GM12878 (cell line): Measurements from ENCODE around the gene RCHY1. TPM values are rescaled to one million over a fixed set of nuclear protein-coding genes. Genes with fewer than 3 reads are reported as not detected.

Experiments
- ATAC-seq: fragments of 200-7000 bp; cut with Tn5 transposase; 3 replicates; pipeline ENCODE4 v1.9.1; 2020; ENCODE audit warnings: mild to moderate bottlenecking, moderate library complexity
- BruUV-seq: library from RNA; stranded (reverse); fragments of 400-500 nt; replicated peaks from 2 replicates; lab custom pipeline; 2021; lab: Mats Ljungman, UMichigan
- CTCF ChIA-PET: fragments of 300-600 bp; sonication (Branson Sonifier 250); formaldehyde crosslinking; extraction: SDS; loops from one replicate; lab custom pipeline; 2021; ENCODE audit warnings: inconsistent platforms; lab: Yijun Ruan, JAX
- POLR2A ChIA-PET: fragments of 350-600 bp; formaldehyde crosslinking; extraction: SDS; loops from one replicate; lab custom pipeline; 2021; ENCODE audit warnings: inconsistent platforms; lab: Charles Lee
- RAD21 ChIA-PET: fragments of 300-600 bp; sonication (Branson Sonifier 250); formaldehyde crosslinking; loops from one replicate; lab custom pipeline; 2023; ENCODE audit warnings: antibody characterized with exemption; ENCODE audit not compliant: unreplicated experiment; lab: Charles Lee
- SMC1A ChIA-PET: fragments of 300-600 bp; sonication (Branson Sonifier 250); formaldehyde crosslinking; loops from one replicate; lab custom pipeline; 2023; ENCODE audit not compliant: unreplicated experiment, uncharacterized antibody; lab: Charles Lee
- DNase-seq: peaks from one replicate; pipeline ENCODE4 v3.0.0-alpha.2; 2011; ENCODE audit warnings: low read depth, low spot score
- FAIRE-seq: peaks from 3 replicates; lab custom pipeline; 2011; peaks lifted over from hg19 to GRCh38; lab: Jason Lieb, UNC
- H2AFZ ChIP-seq: 2 replicates; pipeline ENCODE4 v1.6.0; 2011; ENCODE audit warnings: low read depth, low read length, control low read depth; ENCODE audit not compliant: control insufficient read depth
- H3K27ac ChIP-seq: 2 replicates; pipeline ENCODE4 v1.5.1; 2011; ENCODE audit warnings: control low read depth; ENCODE audit not compliant: control insufficient read depth, insufficient read depth
- H3K27me3 ChIP-seq, 2 experiments: replicated peaks in 1 of 2; 2 replicates each; pipeline versions ENCODE4 v1.6.0 to v1.6.1; 2011; ENCODE audit warnings: low read length in 1 of 2; ENCODE audit not compliant: control insufficient read depth in 2 of 2, insufficient read depth in 2 of 2
- H3K36me3 ChIP-seq, 2 experiments: 2 replicates each; pipeline ENCODE4 v1.5.1; 2011; ENCODE audit warnings: low read length in 1 of 2; ENCODE audit not compliant: control insufficient read depth in 2 of 2, insufficient read depth in 2 of 2
- H3K4me1 ChIP-seq: 2 replicates; pipeline ENCODE4 v1.6.1; 2011; ENCODE audit warnings: mild to moderate bottlenecking, low read length, moderate library complexity, mixed read lengths; ENCODE audit not compliant: control insufficient read depth, insufficient read depth
- H3K4me2 ChIP-seq: 2 replicates; pipeline ENCODE4 v1.6.0; 2011; ENCODE audit warnings: control low read depth; ENCODE audit not compliant: control insufficient read depth, insufficient read depth
- H3K4me3 ChIP-seq: fragments of 200-600 bp; sonication (generic); 2 replicates; pipeline ENCODE4 v1.5.1; 2016
- H3K79me2 ChIP-seq: 2 replicates; pipeline ENCODE4 v1.6.0; 2011; ENCODE audit warnings: low read length; ENCODE audit not compliant: control insufficient read depth, insufficient read depth
- H3K9ac ChIP-seq: 2 replicates; pipeline ENCODE4 v1.8.0; 2011; ENCODE audit warnings: low read length, control low read depth, mixed read lengths; ENCODE audit not compliant: control insufficient read depth, insufficient read depth
- H3K9me3 ChIP-seq: replicated peaks from 3 replicates; pipeline ENCODE4 v1.5.1; 2011; ENCODE audit warnings: mild to moderate bottlenecking, low read length; ENCODE audit not compliant: control insufficient read depth, insufficient read depth
- H4K20me1 ChIP-seq: 2 replicates; pipeline ENCODE4 v1.6.0; 2011; ENCODE audit not compliant: control insufficient read depth, insufficient read depth
- ATF7 ChIP-seq: fragments of 450-650 bp; IDR thresholded peaks from 2 replicates; pipeline ENCODE4 v1.6.1; 2016; ENCODE audit warnings: low read depth, mild to moderate bottlenecking
- EED ChIP-seq: sonication (generic); IDR thresholded peaks from 2 replicates; pipeline ENCODE4 v1.6.1; 2016; ENCODE audit warnings: antibody characterized with exemption, low read depth
- NFIC ChIP-seq: IDR thresholded peaks from 2 replicates; pipeline ENCODE4 v1.6.1; 2012; ENCODE audit warnings: low read depth, mild to moderate bottlenecking, inconsistent platforms, low read length, moderate library complexity
- NRF1 ChIP-seq: conservative IDR thresholded peaks from 2 replicates; pipeline ENCODE4 v1.6.1; 2011; ENCODE audit warnings: mild to moderate bottlenecking, low read depth, low read length, improper control_type of control experiment
- POLR2AphosphoS5 ChIP-seq: IDR thresholded peaks from 2 replicates; pipeline ENCODE4 v1.6.1; 2011; ENCODE audit warnings: mild to moderate bottlenecking, low read length, inconsistent platforms
- RCOR1 ChIP-seq: conservative IDR thresholded peaks from 2 replicates; pipeline ENCODE4 v1.6.1; 2012; ENCODE audit warnings: low read depth, low read length, improper control_type of control experiment
- SIX5 ChIP-seq: IDR thresholded peaks from 2 replicates; pipeline ENCODE4 v1.6.1; 2011; ENCODE audit warnings: mild to moderate bottlenecking, low read depth, low read length, moderate library complexity; ENCODE audit not compliant: severe bottlenecking
- SPI1 ChIP-seq: IDR thresholded peaks from 2 replicates; pipeline ENCODE4 v1.6.1; 2011; ENCODE audit warnings: low read depth, mild to moderate bottlenecking, low read length, moderate library complexity, borderline replicate concordance; ENCODE audit not compliant: insufficient read depth
- SREBF2 ChIP-seq: IDR thresholded peaks from 2 replicates; pipeline ENCODE4 v1.6.1; 2012; ENCODE audit warnings: mild to moderate bottlenecking, low read length
- TCF7 ChIP-seq: IDR thresholded peaks from 2 replicates; pipeline ENCODE4 v1.6.1; 2014; ENCODE audit warnings: antibody characterized with exemption, borderline replicate concordance
- ZNF24 ChIP-seq: fragments of 450-650 bp; IDR thresholded peaks from 2 replicates; pipeline ENCODE4 v1.6.1; 2017; ENCODE audit warnings: antibody characterized with exemption, mild to moderate bottlenecking
- ZZZ3 ChIP-seq: IDR thresholded peaks from 2 replicates; pipeline ENCODE4 v1.6.1; 2011; ENCODE audit warnings: low read depth; ENCODE audit not compliant: control insufficient read depth, insufficient read length
- WGBS: methylation state at CpG from one replicate; pipeline ENCODE4 v1.1.6; 2016; ENCODE audit warnings: low lambda C conversion rate; ENCODE audit not compliant: insufficient replicate concordance, insufficient coverage; ENCODE audit errors: missing lambda C conversion rate; 5-methylcytosine and 5-hydroxymethylcytosine counted together
- in situ Hi-C: fragments of 300-500 bp; cut with MboI; formaldehyde crosslinking; loops from 9 replicates; pipeline ENCODE4 v1.14.3; 2018; ENCODE audit warnings: mixed read lengths
- intact Hi-C: fragments of 100-400 bp; cut with micrococcal nuclease; formaldehyde crosslinking; loops from one replicate; pipeline ENCODE4 v1.14.2; 2022; ENCODE audit not compliant: unreplicated experiment
- polyA plus RNA-seq, 11 experiments: library from polyadenylated mRNA; depleted of rRNA in 4 of 11; unstranded in 6 of 11; stranded (reverse) in 5 of 11; fragments of >200 nt; fragmentation: Nextera tagmentation in 4 of 11; fragmentation: Illumina TruSeq in 1 of 11; extraction: Ambion mirVana in 4 of 11; extraction: Trizol in 1 of 11; gene quantifications; 1 replicate in 1 of 11; 2 replicates in 10 of 11; pipeline versions ENCODE4 v1.2.1 to v1.2.3, GENCODE V29; 2011 to 2016; ENCODE audit warnings: inconsistent platforms in 2 of 11, missing spikeins in 2 of 11, low read depth in 1 of 11
- total RNA-seq, 4 experiments: library from RNA; depleted of rRNA in 3 of 4; stranded (reverse); fragments of >200 nt in 3 of 4; fragmentation: Illumina TruSeq in 1 of 4; extraction: Trizol in 1 of 4; gene quantifications; 2 replicates each; pipeline versions ENCODE4 v1.2.1 to v1.2.3, GENCODE V29; 2013 to 2021
- TF ChIP-seq, protein P1 (sequence below): IDR thresholded peaks from 2 replicates; pipeline ENCODE4 v1.6.1; 2011; ENCODE audit warnings: borderline replicate concordance, low read depth, mild to moderate bottlenecking, moderate library complexity, low read length; ENCODE audit not compliant: insufficient read depth, poor library complexity, severe bottlenecking
- TF ChIP-seq, protein P2 (sequence below): IDR thresholded peaks from 2 replicates; pipeline ENCODE4 v1.6.1; 2011; ENCODE audit warnings: low read depth, mild to moderate bottlenecking, low read length, moderate library complexity, borderline replicate concordance; ENCODE audit errors: extremely low read depth

The RCHY1 gene
- total and polyA plus RNA-seq, 10 of the 15 experiments (the other 5 are each of a cell fraction or from before 2014, with no cell fraction given), result 12.0 to 50.6 (median 26.4) TPM

DNA sequence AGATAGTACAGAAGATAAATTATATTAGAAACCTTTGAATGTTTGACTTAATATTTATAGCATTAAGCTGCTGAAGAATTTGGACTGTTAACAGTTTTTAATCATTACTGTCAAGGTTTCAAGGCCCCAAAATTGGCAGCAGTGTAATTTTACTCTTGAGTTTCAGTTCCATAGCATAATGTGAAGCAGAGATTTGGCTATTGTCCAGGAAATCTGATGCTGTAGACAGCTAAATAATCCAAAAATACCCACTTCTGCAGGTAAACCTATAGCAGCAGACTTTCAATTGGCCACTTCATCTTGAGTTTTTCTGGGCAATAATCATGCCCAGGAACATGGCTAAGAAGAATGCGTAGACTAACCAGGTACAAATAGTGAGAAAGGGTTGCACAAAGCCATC is 85.0 kb downstream of the RCHY1 start:
- 82% methylated on average over 1 of the region's 1 CpG for WGBS
- ChIA-PET POLR2A (no interaction called here), SMC1A (interaction anchor here (0.6 kb wide), 1 partner anchor 595 kb away, joined by 3 read pairs; no protein-coding TSS in a partner anchor), CTCF (no interaction called here), RAD21 (no interaction called here)
- FAIRE-seq (no peak), ATAC-seq (no peak), DNase-seq (no peak)
- Histone ChIP-seq H3K4me1 (no peaks in the 10 kb centered on the region; the same call in 1 of the 2 replicates), H2AFZ (no peak overlapping the region), H3K4me3 (no peak overlapping the region), H3K4me2 (no peak overlapping the region), H4K20me1 (no peaks in the 10 kb centered on the region), H3K79me2 (no peaks in the 10 kb centered on the region), H3K9me3 (no peaks in the 10 kb centered on the region), H3K27ac (no peak overlapping the region), H3K27me3 (no peaks in the 10 kb centered on the region; a peak in 1 of 4 replicates), H3K9ac (no peak overlapping the region), H3K36me3 (no peaks in the 10 kb centered on the region)
- no TSS peak for BruUV-seq
- in situ Hi-C loops (no loop called here), intact Hi-C loops (no loop called here)
- TF ChIP-seq EED, result no peak
- no peak for TF ChIP-seq NFIC
- TF ChIP-seq RCOR1, result no peak
- no peak for TF ChIP-seq TCF7
- no peak for TF ChIP-seq ATF7
- TF ChIP-seq ZNF24, result no peak
- no peak for TF ChIP-seq POLR2AphosphoS5
- no peak for TF ChIP-seq NRF1
- no peak for TF ChIP-seq SPI1
- TF ChIP-seq, protein P1, sequence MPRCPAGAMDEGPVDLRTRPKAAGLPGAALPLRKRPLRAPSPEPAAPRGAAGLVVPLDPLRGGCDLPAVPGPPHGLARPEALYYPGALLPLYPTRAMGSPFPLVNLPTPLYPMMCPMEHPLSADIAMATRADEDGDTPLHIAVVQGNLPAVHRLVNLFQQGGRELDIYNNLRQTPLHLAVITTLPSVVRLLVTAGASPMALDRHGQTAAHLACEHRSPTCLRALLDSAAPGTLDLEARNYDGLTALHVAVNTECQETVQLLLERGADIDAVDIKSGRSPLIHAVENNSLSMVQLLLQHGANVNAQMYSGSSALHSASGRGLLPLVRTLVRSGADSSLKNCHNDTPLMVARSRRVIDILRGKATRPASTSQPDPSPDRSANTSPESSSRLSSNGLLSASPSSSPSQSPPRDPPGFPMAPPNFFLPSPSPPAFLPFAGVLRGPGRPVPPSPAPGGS, result no peak
- TF ChIP-seq, protein P2, sequence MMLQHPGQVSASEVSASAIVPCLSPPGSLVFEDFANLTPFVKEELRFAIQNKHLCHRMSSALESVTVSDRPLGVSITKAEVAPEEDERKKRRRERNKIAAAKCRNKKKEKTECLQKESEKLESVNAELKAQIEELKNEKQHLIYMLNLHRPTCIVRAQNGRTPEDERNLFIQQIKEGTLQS, result no peak
- no peak for TF ChIP-seq ZZZ3
- no peak for TF ChIP-seq SIX5
- TF ChIP-seq SREBF2, result no peak

Other genes starting within 250 kb of the RCHY1 start
- gene THAP6, start 70 bp upstream of the RCHY1 start, total RNA-seq (2014; rRNA removed), result 12.0 and 12.9 TPM in 2 replicates
- 12.7 and 14.1 TPM in 2 replicates for gene THAP6, start 70 bp upstream of the RCHY1 start, total RNA-seq (2014; rRNA removed; fragmentation: Illumina TruSeq; extraction: Trizol)
- gene THAP6, start 70 bp upstream of the RCHY1 start, total RNA-seq (2021), result 9.8 and 10.3 TPM in 2 replicates
- gene THAP6, start 70 bp upstream of the RCHY1 start, polyA plus RNA-seq (2011; rRNA removed), result 21.9 and 32.0 TPM in 2 replicates
- 14.3 and 20.6 TPM in 2 replicates for gene THAP6, start 70 bp upstream of the RCHY1 start, polyA plus RNA-seq (2014; fragmentation: Illumina TruSeq; extraction: Trizol)
- 1 to 10 TPM; 8.9 to 9.4 TPM for gene THAP6, start 70 bp upstream of the RCHY1 start, polyA plus RNA-seq (2014; fragmentation: Nextera tagmentation; extraction: Ambion mirVana)
- 11.5 and 11.6 TPM in 2 replicates for gene THAP6, start 70 bp upstream of the RCHY1 start, polyA plus RNA-seq (2014; rRNA removed)
- 10 to 100 TPM; 14.1 to 17.1 TPM for gene THAP6, start 70 bp upstream of the RCHY1 start, polyA plus RNA-seq (2016; fragmentation: Nextera tagmentation; extraction: Ambion mirVana)
- 0.05 TPM in 1 of 2 replicates, not detected in the other for gene ODAPH, start 41.7 kb upstream of the RCHY1 start, total RNA-seq (2014; rRNA removed)
- gene ODAPH, start 41.7 kb upstream of the RCHY1 start, total RNA-seq (2014; rRNA removed; fragmentation: Illumina TruSeq; extraction: Trizol), result 0.13 and 0.18 TPM in 2 replicates
- not detected in 2 replicates for gene ODAPH, start 41.7 kb upstream of the RCHY1 start, total RNA-seq (2021)
- gene ODAPH, start 41.7 kb upstream of the RCHY1 start, polyA plus RNA-seq (2011; rRNA removed), result not detected in 2 replicates
- gene ODAPH, start 41.7 kb upstream of the RCHY1 start, polyA plus RNA-seq (2014; fragmentation: Illumina TruSeq; extraction: Trizol), result 0.12 TPM in 1 of 2 replicates, not detected in the other
- under 1 TPM; 0.06 to 0.13 TPM for gene ODAPH, start 41.7 kb upstream of the RCHY1 start, polyA plus RNA-seq (2014; fragmentation: Nextera tagmentation; extraction: Ambion mirVana)
- gene ODAPH, start 41.7 kb upstream of the RCHY1 start, polyA plus RNA-seq (2014; rRNA removed), result 0.11 TPM in 1 of 2 replicates, not detected in the other
- not detected for gene ODAPH, start 41.7 kb upstream of the RCHY1 start, polyA plus RNA-seq (2016; fragmentation: Nextera tagmentation; extraction: Ambion mirVana)
- gene CDKL2, start 116.1 kb upstream of the RCHY1 start, total RNA-seq (2014; rRNA removed), result 0.06 TPM in 1 of 2 replicates, not detected in the other
- gene CDKL2, start 116.1 kb upstream of the RCHY1 start, total RNA-seq (2014; rRNA removed; fragmentation: Illumina TruSeq; extraction: Trizol), result not detected in 2 replicates
- not detected in 2 replicates for gene CDKL2, start 116.1 kb upstream of the RCHY1 start, total RNA-seq (2021)
- 0.04 and 0.05 TPM in 2 replicates for gene CDKL2, start 116.1 kb upstream of the RCHY1 start, polyA plus RNA-seq (2011; rRNA removed)
- gene CDKL2, start 116.1 kb upstream of the RCHY1 start, polyA plus RNA-seq (2014; fragmentation: Illumina TruSeq; extraction: Trizol), result not detected in 2 replicates
- not detected for gene CDKL2, start 116.1 kb upstream of the RCHY1 start, polyA plus RNA-seq (2014; fragmentation: Nextera tagmentation; extraction: Ambion mirVana)
- gene CDKL2, start 116.1 kb upstream of the RCHY1 start, polyA plus RNA-seq (2014; rRNA removed), result not detected in 2 replicates
- gene CDKL2, start 116.1 kb upstream of the RCHY1 start, polyA plus RNA-seq (2016; fragmentation: Nextera tagmentation; extraction: Ambion mirVana), result under 1 TPM in 1 of 2 experiments, not detected in 1; 0.24 TPM
- 107 and 123 TPM in 2 replicates for gene G3BP2, start 159.0 kb upstream of the RCHY1 start, total RNA-seq (2014; rRNA removed)
- 145 and 149 TPM in 2 replicates for gene G3BP2, start 159.0 kb upstream of the RCHY1 start, total RNA-seq (2014; rRNA removed; fragmentation: Illumina TruSeq; extraction: Trizol)
- 160 and 167 TPM in 2 replicates for gene G3BP2, start 159.0 kb upstream of the RCHY1 start, total RNA-seq (2021)
- 112 and 166 TPM in 2 replicates for gene G3BP2, start 159.0 kb upstream of the RCHY1 start, polyA plus RNA-seq (2011; rRNA removed)
- gene G3BP2, start 159.0 kb upstream of the RCHY1 start, polyA plus RNA-seq (2014; fragmentation: Illumina TruSeq; extraction: Trizol), result 176 and 211 TPM in 2 replicates
- 10 to 100 TPM; 22.2 to 27.9 TPM for gene G3BP2, start 159.0 kb upstream of the RCHY1 start, polyA plus RNA-seq (2014; fragmentation: Nextera tagmentation; extraction: Ambion mirVana)
- gene G3BP2, start 159.0 kb upstream of the RCHY1 start, polyA plus RNA-seq (2014; rRNA removed), result 81.8 and 97.1 TPM in 2 replicates
- gene G3BP2, start 159.0 kb upstream of the RCHY1 start, polyA plus RNA-seq (2016; fragmentation: Nextera tagmentation; extraction: Ambion mirVana), result 10 to 100 TPM; 62.7 to 67.7 TPM
- gene USO1, start 210.2 kb upstream of the RCHY1 start, total RNA-seq (2014; rRNA removed), result 58.9 and 69.6 TPM in 2 replicates
- 78.9 and 79.7 TPM in 2 replicates for gene USO1, start 210.2 kb upstream of the RCHY1 start, total RNA-seq (2014; rRNA removed; fragmentation: Illumina TruSeq; extraction: Trizol)
- 44.2 and 49.2 TPM in 2 replicates for gene USO1, start 210.2 kb upstream of the RCHY1 start, total RNA-seq (2021)
- gene USO1, start 210.2 kb upstream of the RCHY1 start, polyA plus RNA-seq (2011; rRNA removed), result 64.5 and 102 TPM in 2 replicates
- gene USO1, start 210.2 kb upstream of the RCHY1 start, polyA plus RNA-seq (2014; fragmentation: Illumina TruSeq; extraction: Trizol), result 69.0 and 85.5 TPM in 2 replicates
- 10 to 100 TPM; 19.4 to 25.3 TPM for gene USO1, start 210.2 kb upstream of the RCHY1 start, polyA plus RNA-seq (2014; fragmentation: Nextera tagmentation; extraction: Ambion mirVana)
- gene USO1, start 210.2 kb upstream of the RCHY1 start, polyA plus RNA-seq (2014; rRNA removed), result 36.4 and 42.3 TPM in 2 replicates
- gene USO1, start 210.2 kb upstream of the RCHY1 start, polyA plus RNA-seq (2016; fragmentation: Nextera tagmentation; extraction: Ambion mirVana), result 10 to 100 TPM; 60.3 to 62.9 TPM